GM12878 (cell line): ENCODE measurements around the gene FTO. TPM values are rescaled to one million over a fixed set of nuclear protein-coding genes. Genes with fewer than 3 reads are reported as not detected.

Source experiments
- ATAC-seq: fragments of 200-7000 bp; cut with Tn5 transposase; 3 replicates; pipeline ENCODE4 v1.9.1; 2020; ENCODE audit warnings: mild to moderate bottlenecking, moderate library complexity
- BruUV-seq: library from RNA; stranded (reverse); fragments of 400-500 nt; replicated peaks from 2 replicates; lab custom pipeline; 2021; lab: Mats Ljungman, UMichigan
- CTCF ChIA-PET: fragments of 300-600 bp; sonication (Branson Sonifier 250); formaldehyde crosslinking; extraction: SDS; loops from one replicate; lab custom pipeline; 2021; ENCODE audit warnings: inconsistent platforms; lab: Yijun Ruan, JAX
- POLR2A ChIA-PET: fragments of 350-600 bp; formaldehyde crosslinking; extraction: SDS; loops from one replicate; lab custom pipeline; 2021; ENCODE audit warnings: inconsistent platforms; lab: Charles Lee
- RAD21 ChIA-PET: fragments of 300-600 bp; sonication (Branson Sonifier 250); formaldehyde crosslinking; loops from one replicate; lab custom pipeline; 2023; ENCODE audit warnings: antibody characterized with exemption; ENCODE audit not compliant: unreplicated experiment; lab: Charles Lee
- SMC1A ChIA-PET: fragments of 300-600 bp; sonication (Branson Sonifier 250); formaldehyde crosslinking; loops from one replicate; lab custom pipeline; 2023; ENCODE audit not compliant: unreplicated experiment, uncharacterized antibody; lab: Charles Lee
- DNase-seq: peaks from one replicate; pipeline ENCODE4 v3.0.0-alpha.2; 2011; ENCODE audit warnings: low read depth, low spot score
- FAIRE-seq: peaks from 3 replicates; lab custom pipeline; 2011; peaks lifted over from hg19 to GRCh38; lab: Jason Lieb, UNC
- H2AFZ ChIP-seq: 2 replicates; pipeline ENCODE4 v1.6.0; 2011; ENCODE audit warnings: low read depth, low read length, control low read depth; ENCODE audit not compliant: control insufficient read depth
- H3K27ac ChIP-seq: 2 replicates; pipeline ENCODE4 v1.5.1; 2011; ENCODE audit warnings: control low read depth; ENCODE audit not compliant: control insufficient read depth, insufficient read depth
- H3K27me3 ChIP-seq, 2 experiments: replicated peaks in 1 of 2; 2 replicates each; pipeline versions ENCODE4 v1.6.0 to v1.6.1; 2011; ENCODE audit warnings: low read length in 1 of 2; ENCODE audit not compliant: control insufficient read depth in 2 of 2, insufficient read depth in 2 of 2
- H3K36me3 ChIP-seq, 2 experiments: 2 replicates each; pipeline ENCODE4 v1.5.1; 2011; ENCODE audit warnings: low read length in 1 of 2; ENCODE audit not compliant: control insufficient read depth in 2 of 2, insufficient read depth in 2 of 2
- H3K4me1 ChIP-seq: 2 replicates; pipeline ENCODE4 v1.6.1; 2011; ENCODE audit warnings: mild to moderate bottlenecking, low read length, moderate library complexity, mixed read lengths; ENCODE audit not compliant: control insufficient read depth, insufficient read depth
- H3K4me2 ChIP-seq: 2 replicates; pipeline ENCODE4 v1.6.0; 2011; ENCODE audit warnings: control low read depth; ENCODE audit not compliant: control insufficient read depth, insufficient read depth
- H3K4me3 ChIP-seq: fragments of 200-600 bp; sonication (generic); 2 replicates; pipeline ENCODE4 v1.5.1; 2016
- H3K79me2 ChIP-seq: 2 replicates; pipeline ENCODE4 v1.6.0; 2011; ENCODE audit warnings: low read length; ENCODE audit not compliant: control insufficient read depth, insufficient read depth
- H3K9ac ChIP-seq: 2 replicates; pipeline ENCODE4 v1.8.0; 2011; ENCODE audit warnings: low read length, control low read depth, mixed read lengths; ENCODE audit not compliant: control insufficient read depth, insufficient read depth
- H3K9me3 ChIP-seq: replicated peaks from 3 replicates; pipeline ENCODE4 v1.5.1; 2011; ENCODE audit warnings: mild to moderate bottlenecking, low read length; ENCODE audit not compliant: control insufficient read depth, insufficient read depth
- H4K20me1 ChIP-seq: 2 replicates; pipeline ENCODE4 v1.6.0; 2011; ENCODE audit not compliant: control insufficient read depth, insufficient read depth
- IRF4 ChIP-seq: IDR thresholded peaks from 2 replicates; pipeline ENCODE4 v1.6.1; 2011; ENCODE audit warnings: low read depth, low read length
- LARP7 ChIP-seq: fragments of 450-650 bp; IDR thresholded peaks from 2 replicates; pipeline ENCODE4 v1.6.1; 2017; ENCODE audit warnings: mild to moderate bottlenecking
- MXI1 ChIP-seq: fragments of 150-350 bp; IDR thresholded peaks from 2 replicates; pipeline ENCODE4 v1.6.1; 2011; ENCODE audit warnings: low read depth, mild to moderate bottlenecking, inconsistent platforms, low read length, improper control_type of control experiment
- PAX5 ChIP-seq: IDR thresholded peaks from 2 replicates; pipeline ENCODE4 v1.6.1; 2011; ENCODE audit warnings: low read depth, low read length, borderline replicate concordance
- TAF1 ChIP-seq: IDR thresholded peaks from 2 replicates; pipeline ENCODE4 v1.6.1; 2011; ENCODE audit warnings: mild to moderate bottlenecking, low read depth, low read length, borderline replicate concordance
- WRNIP1 ChIP-seq: IDR thresholded peaks from 2 replicates; pipeline ENCODE4 v1.6.1; 2011; ENCODE audit warnings: low read depth, low read length, improper control_type of control experiment, borderline replicate concordance
- ZBTB4 ChIP-seq: fragments of 450-650 bp; formaldehyde crosslinking; IDR thresholded peaks from 2 replicates; pipeline ENCODE4 v1.4.0; 2022; ENCODE audit warnings: mild to moderate bottlenecking, moderate library complexity
- in situ Hi-C: fragments of 300-500 bp; cut with MboI; formaldehyde crosslinking; loops from 9 replicates; pipeline ENCODE4 v1.14.3; 2018; ENCODE audit warnings: mixed read lengths
- intact Hi-C: fragments of 100-400 bp; cut with micrococcal nuclease; formaldehyde crosslinking; loops from one replicate; pipeline ENCODE4 v1.14.2; 2022; ENCODE audit not compliant: unreplicated experiment
- polyA plus RNA-seq, 11 experiments: library from polyadenylated mRNA; depleted of rRNA in 4 of 11; unstranded in 6 of 11; stranded (reverse) in 5 of 11; fragments of >200 nt; fragmentation: Nextera tagmentation in 4 of 11; fragmentation: Illumina TruSeq in 1 of 11; extraction: Ambion mirVana in 4 of 11; extraction: Trizol in 1 of 11; gene quantifications; 1 replicate in 1 of 11; 2 replicates in 10 of 11; pipeline versions ENCODE4 v1.2.1 to v1.2.3, GENCODE V29; 2011 to 2016; ENCODE audit warnings: inconsistent platforms in 2 of 11, missing spikeins in 2 of 11, low read depth in 1 of 11
- total RNA-seq, 4 experiments: library from RNA; depleted of rRNA in 3 of 4; stranded (reverse); fragments of >200 nt in 3 of 4; fragmentation: Illumina TruSeq in 1 of 4; extraction: Trizol in 1 of 4; gene quantifications; 2 replicates each; pipeline versions ENCODE4 v1.2.1 to v1.2.3, GENCODE V29; 2013 to 2021

Gene FTO
- total and polyA plus RNA-seq, 10 of the 15 experiments (the other 5 are each of a cell fraction or from before 2014, with no cell fraction given), result 20.1 to 55.0 (median 47.0) TPM

GRCh38 chr16:54128629-54129234, 424.8 kb downstream of the FTO start (continued):
- TF ChIP-seq ZBTB4 (CRISPR knock-in tag), result no peak
- TF ChIP-seq MXI1, result no peak
- no peak for TF ChIP-seq WRNIP1
- TF ChIP-seq IRF4, result no peak
- no peak for TF ChIP-seq TAF1

GRCh38 chr16:54129810-54130209, 425.9 kb downstream of the FTO start:
- SMC1A ChIA-PET, result interaction anchor here (0.6 to 1.2 kb wide), 2 partner anchors 13 to 36 kb away, joined by 3 read pairs; no protein-coding TSS in a partner anchor
- no peaks in the 10 kb centered on the region for H3K9me3 ChIP-seq
- FAIRE-seq (no peak), DNase-seq (no peak)
- H3K36me3 ChIP-seq, result no peaks in the 10 kb centered on the region
- H3K4me1 ChIP-seq, result no peaks in the 10 kb centered on the region
- intact Hi-C loops, result no loop called here
- TF ChIP-seq IRF4, result no peak
- no peak for TF ChIP-seq LARP7
- TF ChIP-seq PAX5, result no peak
- TF ChIP-seq, all 136 proteins: peak for 0
- Histone ChIP-seq H4K20me1 (no peaks in the 10 kb centered on the region), H3K27ac (no peak overlapping the region), H2AFZ (no peak overlapping the region), H3K9ac (no peak overlapping the region), H3K27me3 (no peaks in the 10 kb centered on the region), H3K4me2 (no peak overlapping the region), H3K79me2 (no peaks in the 10 kb centered on the region), H3K4me3 (no peak overlapping the region)
- ChIA-PET POLR2A (no interaction called here), RAD21 (no interaction called here), CTCF (no interaction called here)
- in situ Hi-C loops, result no loop called here
- ATAC-seq, result no peak
- BruUV-seq, result no TSS peak
